ENCODE results near the gene ANKMY1. TPM values are rescaled to one million over a fixed set of nuclear protein-coding genes. Genes with fewer than 3 reads are reported as not detected.

ANKMY1 gene
- total RNA-seq, 2 experiments from 2014 or later = 25.7 to 26.2 TPM

DNA sequence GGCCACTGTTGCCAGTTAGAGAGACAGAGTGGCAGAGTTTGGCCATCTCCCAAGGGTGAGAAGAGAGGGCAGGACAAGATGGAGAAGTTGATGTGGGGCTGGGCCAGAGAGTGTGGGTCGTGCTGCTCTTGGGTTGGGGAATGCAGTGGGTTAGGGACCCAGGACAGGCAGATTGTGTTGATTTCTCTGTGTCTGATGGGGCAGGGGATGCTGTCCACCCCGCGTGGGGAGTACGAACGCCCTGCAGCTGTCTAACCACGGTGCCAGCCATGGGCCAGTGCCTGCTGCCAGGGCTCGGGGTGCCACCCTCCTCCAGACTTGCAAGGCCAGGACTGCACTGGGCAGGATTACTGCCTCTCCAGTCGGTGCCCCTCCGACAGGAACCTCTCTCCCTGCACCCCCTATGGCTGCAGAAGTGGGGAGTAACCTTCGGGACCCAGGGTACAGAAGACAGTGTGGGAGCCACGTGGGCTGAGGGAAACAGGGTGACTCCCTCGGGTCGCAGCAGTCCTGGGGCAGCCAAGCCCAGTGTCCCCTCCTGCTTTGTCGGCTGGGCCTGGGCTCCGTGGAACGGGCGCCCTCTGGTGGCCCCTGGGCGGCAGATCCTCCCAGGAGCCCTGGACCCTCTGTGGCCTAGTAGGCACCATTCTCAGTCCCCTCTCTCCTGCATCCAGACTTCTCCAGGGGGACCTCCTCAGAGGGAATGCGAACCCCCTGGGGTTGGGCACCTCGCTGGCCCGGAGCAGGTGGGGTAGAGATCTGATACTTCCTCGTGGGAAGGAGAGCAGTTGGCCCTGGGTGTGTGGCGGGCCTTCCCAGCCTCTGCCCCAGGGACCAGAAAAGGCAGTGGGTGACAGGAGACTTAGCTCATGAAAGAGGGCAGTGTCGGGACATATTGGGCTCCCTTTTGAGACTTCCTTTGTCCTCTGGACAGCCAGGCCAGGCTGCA, 119.7 kb downstream of the ANKMY1 start:
- Mint-ChIP-seq H3K9me3 (no peaks in the 10 kb centered on the region), H3K27me3 (peaks cover 19% of the 10 kb centered on the region), H3K4me3 (peak overlapping the region; percentile 68), H3K4me1 (ENCODE audit: low read depth) (peaks cover 4% of the 10 kb centered on the region), H3K27ac (no peak overlapping the region), H3K36me3 (ENCODE audit: low read depth) (peaks cover 4% of the 10 kb centered on the region)
- Histone ChIP-seq H3K27me3 (ENCODE audit: control insufficient read depth in 1 of 2, insufficient read depth in 2 of 2, low read length in 2 of 2) (peaks cover 22 to 24% of the 10 kb centered on the region in 2 experiments), H3K4me1 (ENCODE audit: insufficient read depth, low read length) (peaks cover 25% of the 10 kb centered on the region), H3K27ac (ENCODE audit: low read depth in 1 of 2, low read length in 2 of 2) (no peak overlapping the region), H3K36me3 (ENCODE audit: insufficient read depth, low read length) (no peaks in the 10 kb centered on the region), H3K4me3 (ENCODE audit: low read length) (no peak overlapping the region), H3K9me3 (ENCODE audit: control insufficient read depth in 1 of 2, insufficient read depth in 1 of 2, low read length in 2 of 2) (peaks cover 0 to 9% of the 10 kb centered on the region in 2 experiments)
- ATAC-seq (ENCODE audit: poor library complexity) (peak; percentile 46), DNase-seq (peak; percentile 29 to 82 (median 58))
- ChIA-PET CTCF (interaction anchor here (1.5 kb wide), 1 partner anchor 205 kb away, joined by 4 read pairs; no protein-coding TSS in a partner anchor), POLR2A (no interaction called here)
- TF ChIP-seq, protein P1, sequence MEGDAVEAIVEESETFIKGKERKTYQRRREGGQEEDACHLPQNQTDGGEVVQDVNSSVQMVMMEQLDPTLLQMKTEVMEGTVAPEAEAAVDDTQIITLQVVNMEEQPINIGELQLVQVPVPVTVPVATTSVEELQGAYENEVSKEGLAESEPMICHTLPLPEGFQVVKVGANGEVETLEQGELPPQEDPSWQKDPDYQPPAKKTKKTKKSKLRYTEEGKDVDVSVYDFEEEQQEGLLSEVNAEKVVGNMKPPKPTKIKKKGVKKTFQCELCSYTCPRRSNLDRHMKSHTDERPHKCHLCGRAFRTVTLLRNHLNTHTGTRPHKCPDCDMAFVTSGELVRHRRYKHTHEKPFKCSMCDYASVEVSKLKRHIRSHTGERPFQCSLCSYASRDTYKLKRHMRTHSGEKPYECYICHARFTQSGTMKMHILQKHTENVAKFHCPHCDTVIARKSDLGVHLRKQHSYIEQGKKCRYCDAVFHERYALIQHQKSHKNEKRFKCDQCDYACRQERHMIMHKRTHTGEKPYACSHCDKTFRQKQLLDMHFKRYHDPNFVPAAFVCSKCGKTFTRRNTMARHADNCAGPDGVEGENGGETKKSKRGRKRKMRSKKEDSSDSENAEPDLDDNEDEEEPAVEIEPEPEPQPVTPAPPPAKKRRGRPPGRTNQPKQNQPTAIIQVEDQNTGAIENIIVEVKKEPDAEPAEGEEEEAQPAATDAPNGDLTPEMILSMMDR (IDR thresholded peaks at IDR 0.05) = peak; percentile 97
- intact Hi-C loops (cut with DNase I, micrococcal nuclease) = loop anchor here (1.0 to 10.0 kb wide), 7 partner anchors 124 to 413 kb away; partner anchors contain the start of genes CAPN10 (in 1 of the 2), DUSP28 (in 1 of the 2) and NDUFA10 (in 1 of the 2)

DNA sequence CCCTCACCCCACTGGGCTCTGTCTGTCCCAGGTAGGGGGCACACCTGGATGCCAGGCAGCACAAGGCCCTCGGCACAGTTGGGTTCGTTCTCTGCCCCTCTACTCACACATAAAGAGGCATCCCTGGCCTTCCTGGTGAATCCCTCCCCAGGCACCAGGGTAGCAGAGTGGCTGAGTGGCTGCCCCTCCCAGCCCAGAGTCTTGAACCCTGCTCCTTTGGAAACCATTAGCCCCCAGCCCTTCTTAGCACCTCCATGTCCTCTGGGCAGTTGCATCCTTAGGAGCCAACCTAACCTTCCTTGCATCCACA, 120.3 kb downstream of the ANKMY1 start:
- H3K27ac ChIP-seq (ENCODE audit: low read depth in 1 of 2, low read length in 2 of 2) = no peak overlapping the region
- peak overlapping the region; percentile 68 for H3K4me3 Mint-ChIP-seq
- no peak overlapping the region for H3K4me3 ChIP-seq (ENCODE audit: low read length)
- no peaks in the 10 kb centered on the region for H3K36me3 ChIP-seq (ENCODE audit: insufficient read depth, low read length)
- no peak for DNase-seq
- CTCF ChIA-PET = interaction anchor here (1.5 kb wide), 1 partner anchor 205 kb away, joined by 4 read pairs; no protein-coding TSS in a partner anchor
- intact Hi-C loops (cut with DNase I, micrococcal nuclease) = loop anchor here in 1 of 2 experiments (5.0 to 10.0 kb wide), 4 partner anchors 125 to 413 kb away; partner anchors contain the start of genes CAPN10, DUSP28 and NDUFA10
- peaks cover 4% of the 10 kb centered on the region for H3K4me1 Mint-ChIP-seq (ENCODE audit: low read depth)
- peaks cover 4% of the 10 kb centered on the region for H3K36me3 Mint-ChIP-seq (ENCODE audit: low read depth)
- H3K27me3 ChIP-seq (ENCODE audit: control insufficient read depth in 1 of 2, insufficient read depth in 2 of 2, low read length in 2 of 2) = peaks cover 22 to 24% of the 10 kb centered on the region in 2 experiments
- no peaks in the 10 kb centered on the region for H3K9me3 Mint-ChIP-seq
- TF ChIP-seq, protein P1 (IDR thresholded peaks at IDR 0.05) = no peak
- peaks cover 21% of the 10 kb centered on the region for H3K27me3 Mint-ChIP-seq
- peaks cover 0 to 9% of the 10 kb centered on the region in 2 experiments for H3K9me3 ChIP-seq (ENCODE audit: control insufficient read depth in 1 of 2, insufficient read depth in 1 of 2, low read length in 2 of 2)
- no peak overlapping the region for H3K27ac Mint-ChIP-seq
- ATAC-seq (ENCODE audit: poor library complexity) = no peak
- POLR2A ChIA-PET = no interaction called here
- peaks cover 25% of the 10 kb centered on the region for H3K4me1 ChIP-seq (ENCODE audit: insufficient read depth, low read length)

DNA sequence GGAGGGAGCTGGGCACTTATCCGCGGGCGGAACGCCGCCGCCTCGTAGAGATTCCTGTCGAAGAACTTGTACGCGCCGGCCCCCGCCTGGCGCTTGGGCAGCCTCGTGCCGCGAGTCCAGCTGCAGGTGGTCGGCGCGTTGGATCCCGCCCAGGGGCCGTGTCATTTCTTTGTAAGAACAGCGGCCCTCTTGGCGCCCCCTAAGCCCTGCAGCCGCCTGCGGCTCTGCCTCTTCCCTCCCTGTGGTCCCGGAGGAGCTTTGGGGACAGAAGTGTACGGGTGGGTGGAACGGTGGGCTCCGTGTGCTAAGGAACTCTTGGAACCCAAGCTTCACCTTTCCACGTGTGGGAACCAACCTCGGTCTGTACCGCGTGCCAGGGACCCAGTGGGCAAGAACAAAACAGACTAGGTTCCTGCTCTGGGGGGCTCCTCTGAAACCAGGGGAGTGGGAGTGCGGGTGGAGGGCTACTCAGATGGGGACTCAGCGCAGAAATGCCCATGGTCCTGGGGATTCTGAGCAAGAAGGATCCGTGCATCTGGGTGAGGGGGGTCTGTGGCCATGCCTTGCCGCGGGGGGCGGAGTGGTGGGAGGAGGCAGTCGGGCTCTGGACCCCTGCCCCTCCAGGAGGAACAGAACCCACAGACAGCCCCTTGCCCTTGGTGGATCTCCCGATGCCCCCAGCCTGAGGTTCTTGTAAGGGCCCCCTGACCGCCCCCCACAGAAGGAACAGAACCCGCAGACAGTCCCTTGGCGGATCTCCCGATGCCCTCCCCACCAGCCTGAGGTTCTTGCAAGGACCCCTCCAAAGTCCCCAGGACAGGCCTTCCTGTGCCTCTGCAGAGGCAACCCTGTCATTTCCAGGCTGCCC, 120.9 kb downstream of the ANKMY1 start:
- peak overlapping the region; percentile 3 for H3K4me3 ChIP-seq (ENCODE audit: low read length)
- peaks cover 4% of the 10 kb centered on the region for H3K4me1 Mint-ChIP-seq (ENCODE audit: low read depth)
- ATAC-seq (ENCODE audit: poor library complexity) (no peak), DNase-seq (no peak)
- H3K27ac Mint-ChIP-seq = no peak overlapping the region
- H3K27me3 ChIP-seq (ENCODE audit: control insufficient read depth in 1 of 2, insufficient read depth in 2 of 2, low read length in 2 of 2) = peaks cover 22 to 24% of the 10 kb centered on the region in 2 experiments
- ChIA-PET CTCF (no interaction called here), POLR2A (no interaction called here)
- H3K9me3 ChIP-seq (ENCODE audit: control insufficient read depth in 1 of 2, insufficient read depth in 1 of 2, low read length in 2 of 2) = peaks cover 0 to 9% of the 10 kb centered on the region in 2 experiments
- no peaks in the 10 kb centered on the region for H3K9me3 Mint-ChIP-seq
- H3K36me3 ChIP-seq (ENCODE audit: insufficient read depth, low read length) = no peaks in the 10 kb centered on the region
- peaks cover 22% of the 10 kb centered on the region for H3K27me3 Mint-ChIP-seq
- H3K27ac ChIP-seq (ENCODE audit: low read depth in 1 of 2, low read length in 2 of 2) = no peak overlapping the region
- peak overlapping the region; percentile 76 for H3K4me3 Mint-ChIP-seq
- TF ChIP-seq, protein P1 (IDR thresholded peaks at IDR 0.05) = no peak
- H3K36me3 Mint-ChIP-seq (ENCODE audit: low read depth) = peaks cover 4% of the 10 kb centered on the region
- H3K4me1 ChIP-seq (ENCODE audit: insufficient read depth, low read length) = peaks cover 25% of the 10 kb centered on the region
- intact Hi-C loops (cut with DNase I, micrococcal nuclease) = loop anchor here in 1 of 2 experiments (5.0 to 10.0 kb wide), 4 partner anchors 125 to 412 kb away; partner anchors contain the start of genes CAPN10, DUSP28 and NDUFA10
